ENCODE results near the gene PSMD9. TPM values are rescaled to one million over a fixed set of nuclear protein-coding genes. Genes with fewer than 3 reads are reported as not detected.

Gene PSMD9
- total and polyA plus RNA-seq, 4 donors = 39.0 to 57.6 (median 51.2) TPM

DNA sequence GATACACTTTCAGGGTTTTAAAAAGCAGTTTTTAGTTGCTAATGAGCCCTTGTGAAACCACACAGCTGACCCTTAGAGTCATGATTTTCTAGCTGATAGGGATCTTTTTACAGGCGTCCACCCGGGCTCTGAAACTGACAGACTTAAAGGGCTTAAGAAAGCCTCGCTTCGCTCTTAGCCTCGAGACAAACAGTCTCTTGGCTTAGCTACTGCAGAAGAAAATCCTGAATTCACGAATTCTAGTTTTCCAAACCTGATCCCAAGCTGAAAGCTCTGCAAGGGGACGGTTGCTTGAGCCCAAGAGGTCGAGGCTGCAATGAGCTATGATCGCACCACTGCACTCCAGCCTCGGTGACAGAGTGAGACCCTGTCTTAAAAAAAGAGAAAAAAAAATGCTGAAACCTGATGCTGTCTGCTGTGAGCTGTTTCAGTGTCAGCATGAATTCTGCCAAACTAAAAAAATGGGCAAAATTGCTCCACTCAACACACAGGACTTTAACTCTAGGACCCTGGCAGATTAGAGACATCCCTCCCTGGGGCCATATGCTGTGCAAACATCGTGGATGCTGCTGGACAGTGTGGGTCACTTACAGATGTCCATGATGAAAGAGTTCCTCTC lies 26.8 kb upstream of the PSMD9 start:
- H3K27ac ChIP-seq (ENCODE audit: low read depth in 1 of 2, low read length in 2 of 2) = peak overlapping the region in 1 of 2 donors; percentile 46
- no peaks in the 10 kb centered on the region for H3K9me3 ChIP-seq (ENCODE audit: control insufficient read depth in 4 of 4, low read length in 3 of 4)
- H3K36me3 ChIP-seq (ENCODE audit: control insufficient read depth in 4 of 4, insufficient read depth in 3 of 4, low read depth in 1 of 4, low read length in 3 of 4) = peaks cover 0 to 3% (median under 1%) of the 10 kb centered on the region in 4 donors
- H3K4me1 ChIP-seq (ENCODE audit: control insufficient read depth in 4 of 4, insufficient read depth in 4 of 4, low read length in 3 of 4) = peaks cover 6 to 46% (median 20%) of the 10 kb centered on the region in 4 donors
- TF ChIP-seq FOXA1 (IDR thresholded peaks at IDR 0.05) (no peak), HNF4A (conservative IDR thresholded peaks at IDR 0.05) (no peak), TAF1 (conservative IDR thresholded peaks at IDR 0.05) (no peak), RAD21 (IDR thresholded peaks at IDR 0.05) (no peak), FOXA2 (IDR thresholded peaks at IDR 0.05) (no peak), YY1 (IDR thresholded peaks at IDR 0.05) (no peak), GABPA (IDR thresholded peaks at IDR 0.05 in 1 of 2, conservative IDR thresholded peaks at IDR 0.05 in 1 of 2) (no peak), JUND (IDR thresholded peaks at IDR 0.05) (no peak), SP1 (IDR thresholded peaks at IDR 0.05) (no peak), NR2F2 (IDR thresholded peaks at IDR 0.05) (no peak), HNF4G (IDR thresholded peaks at IDR 0.05) (no peak), EGR1 (IDR thresholded peaks at IDR 0.05; ENCODE audit: low read depth in 2 of 2) (no peak), RXRA (IDR thresholded peaks at IDR 0.05) (no peak)
- TF ChIP-seq, protein P1, sequence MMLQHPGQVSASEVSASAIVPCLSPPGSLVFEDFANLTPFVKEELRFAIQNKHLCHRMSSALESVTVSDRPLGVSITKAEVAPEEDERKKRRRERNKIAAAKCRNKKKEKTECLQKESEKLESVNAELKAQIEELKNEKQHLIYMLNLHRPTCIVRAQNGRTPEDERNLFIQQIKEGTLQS (IDR thresholded peaks at IDR 0.05) = no peak
- TF ChIP-seq, protein P2, sequence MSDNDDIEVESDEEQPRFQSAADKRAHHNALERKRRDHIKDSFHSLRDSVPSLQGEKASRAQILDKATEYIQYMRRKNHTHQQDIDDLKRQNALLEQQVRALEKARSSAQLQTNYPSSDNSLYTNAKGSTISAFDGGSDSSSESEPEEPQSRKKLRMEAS (IDR thresholded peaks at IDR 0.05) = no peak
- TF ChIP-seq, protein P3, sequence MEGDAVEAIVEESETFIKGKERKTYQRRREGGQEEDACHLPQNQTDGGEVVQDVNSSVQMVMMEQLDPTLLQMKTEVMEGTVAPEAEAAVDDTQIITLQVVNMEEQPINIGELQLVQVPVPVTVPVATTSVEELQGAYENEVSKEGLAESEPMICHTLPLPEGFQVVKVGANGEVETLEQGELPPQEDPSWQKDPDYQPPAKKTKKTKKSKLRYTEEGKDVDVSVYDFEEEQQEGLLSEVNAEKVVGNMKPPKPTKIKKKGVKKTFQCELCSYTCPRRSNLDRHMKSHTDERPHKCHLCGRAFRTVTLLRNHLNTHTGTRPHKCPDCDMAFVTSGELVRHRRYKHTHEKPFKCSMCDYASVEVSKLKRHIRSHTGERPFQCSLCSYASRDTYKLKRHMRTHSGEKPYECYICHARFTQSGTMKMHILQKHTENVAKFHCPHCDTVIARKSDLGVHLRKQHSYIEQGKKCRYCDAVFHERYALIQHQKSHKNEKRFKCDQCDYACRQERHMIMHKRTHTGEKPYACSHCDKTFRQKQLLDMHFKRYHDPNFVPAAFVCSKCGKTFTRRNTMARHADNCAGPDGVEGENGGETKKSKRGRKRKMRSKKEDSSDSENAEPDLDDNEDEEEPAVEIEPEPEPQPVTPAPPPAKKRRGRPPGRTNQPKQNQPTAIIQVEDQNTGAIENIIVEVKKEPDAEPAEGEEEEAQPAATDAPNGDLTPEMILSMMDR (IDR thresholded peaks at IDR 0.05; ENCODE audit: low read depth, low read length, missing input control) = no peak
- TF ChIP-seq, protein P4, sequence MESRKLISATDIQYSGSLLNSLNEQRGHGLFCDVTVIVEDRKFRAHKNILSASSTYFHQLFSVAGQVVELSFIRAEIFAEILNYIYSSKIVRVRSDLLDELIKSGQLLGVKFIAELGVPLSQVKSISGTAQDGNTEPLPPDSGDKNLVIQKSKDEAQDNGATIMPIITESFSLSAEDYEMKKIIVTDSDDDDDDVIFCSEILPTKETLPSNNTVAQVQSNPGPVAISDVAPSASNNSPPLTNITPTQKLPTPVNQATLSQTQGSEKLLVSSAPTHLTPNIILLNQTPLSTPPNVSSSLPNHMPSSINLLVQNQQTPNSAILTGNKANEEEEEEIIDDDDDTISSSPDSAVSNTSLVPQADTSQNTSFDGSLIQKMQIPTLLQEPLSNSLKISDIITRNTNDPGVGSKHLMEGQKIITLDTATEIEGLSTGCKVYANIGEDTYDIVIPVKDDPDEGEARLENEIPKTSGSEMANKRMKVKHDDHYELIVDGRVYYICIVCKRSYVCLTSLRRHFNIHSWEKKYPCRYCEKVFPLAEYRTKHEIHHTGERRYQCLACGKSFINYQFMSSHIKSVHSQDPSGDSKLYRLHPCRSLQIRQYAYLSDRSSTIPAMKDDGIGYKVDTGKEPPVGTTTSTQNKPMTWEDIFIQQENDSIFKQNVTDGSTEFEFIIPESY (IDR thresholded peaks at IDR 0.05) = no peak
- TF ChIP-seq, protein P5, sequence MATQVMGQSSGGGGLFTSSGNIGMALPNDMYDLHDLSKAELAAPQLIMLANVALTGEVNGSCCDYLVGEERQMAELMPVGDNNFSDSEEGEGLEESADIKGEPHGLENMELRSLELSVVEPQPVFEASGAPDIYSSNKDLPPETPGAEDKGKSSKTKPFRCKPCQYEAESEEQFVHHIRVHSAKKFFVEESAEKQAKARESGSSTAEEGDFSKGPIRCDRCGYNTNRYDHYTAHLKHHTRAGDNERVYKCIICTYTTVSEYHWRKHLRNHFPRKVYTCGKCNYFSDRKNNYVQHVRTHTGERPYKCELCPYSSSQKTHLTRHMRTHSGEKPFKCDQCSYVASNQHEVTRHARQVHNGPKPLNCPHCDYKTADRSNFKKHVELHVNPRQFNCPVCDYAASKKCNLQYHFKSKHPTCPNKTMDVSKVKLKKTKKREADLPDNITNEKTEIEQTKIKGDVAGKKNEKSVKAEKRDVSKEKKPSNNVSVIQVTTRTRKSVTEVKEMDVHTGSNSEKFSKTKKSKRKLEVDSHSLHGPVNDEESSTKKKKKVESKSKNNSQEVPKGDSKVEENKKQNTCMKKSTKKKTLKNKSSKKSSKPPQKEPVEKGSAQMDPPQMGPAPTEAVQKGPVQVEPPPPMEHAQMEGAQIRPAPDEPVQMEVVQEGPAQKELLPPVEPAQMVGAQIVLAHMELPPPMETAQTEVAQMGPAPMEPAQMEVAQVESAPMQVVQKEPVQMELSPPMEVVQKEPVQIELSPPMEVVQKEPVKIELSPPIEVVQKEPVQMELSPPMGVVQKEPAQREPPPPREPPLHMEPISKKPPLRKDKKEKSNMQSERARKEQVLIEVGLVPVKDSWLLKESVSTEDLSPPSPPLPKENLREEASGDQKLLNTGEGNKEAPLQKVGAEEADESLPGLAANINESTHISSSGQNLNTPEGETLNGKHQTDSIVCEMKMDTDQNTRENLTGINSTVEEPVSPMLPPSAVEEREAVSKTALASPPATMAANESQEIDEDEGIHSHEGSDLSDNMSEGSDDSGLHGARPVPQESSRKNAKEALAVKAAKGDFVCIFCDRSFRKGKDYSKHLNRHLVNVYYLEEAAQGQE (IDR thresholded peaks at IDR 0.05) = no peak
- peak overlapping the region in 1 of 2 donors; percentile 28 for H3K9ac ChIP-seq (ENCODE audit: low read depth in 1 of 2, low read length in 2 of 2)
- 55% methylated on average over 11 of the region's 11 CpGs for WGBS
- no peak for DNase-seq (ENCODE audit: low spot score)
- H3K27me3 ChIP-seq (ENCODE audit: control insufficient read depth in 4 of 4, insufficient read depth in 4 of 4, low read length in 3 of 4) = no peaks in the 10 kb centered on the region
- no peak overlapping the region for H3K4me3 ChIP-seq (ENCODE audit: low read depth in 1 of 3, low read length in 3 of 3)
